Loucy (cell line): Measurements from ENCODE around the gene BRICD5.

Experiments used
- EZH2phosphoT487 ChIP-seq: fragments of 200-600 bp; IDR thresholded peaks from 2 replicates; pipeline ENCODE4 v1.6.1; 2018; ENCODE audit warnings: antibody characterized with exemption, mild to moderate bottlenecking, moderate library complexity, borderline replicate concordance
- TF ChIP-seq, protein P1 (sequence below): fragments of 200-600 bp; sonication (generic); conservative IDR thresholded peaks from 2 replicates; pipeline ENCODE4 v1.5.1; 2014; ENCODE audit warnings: mild to moderate bottlenecking, antibody characterized with exemption, low read length

DNA sequence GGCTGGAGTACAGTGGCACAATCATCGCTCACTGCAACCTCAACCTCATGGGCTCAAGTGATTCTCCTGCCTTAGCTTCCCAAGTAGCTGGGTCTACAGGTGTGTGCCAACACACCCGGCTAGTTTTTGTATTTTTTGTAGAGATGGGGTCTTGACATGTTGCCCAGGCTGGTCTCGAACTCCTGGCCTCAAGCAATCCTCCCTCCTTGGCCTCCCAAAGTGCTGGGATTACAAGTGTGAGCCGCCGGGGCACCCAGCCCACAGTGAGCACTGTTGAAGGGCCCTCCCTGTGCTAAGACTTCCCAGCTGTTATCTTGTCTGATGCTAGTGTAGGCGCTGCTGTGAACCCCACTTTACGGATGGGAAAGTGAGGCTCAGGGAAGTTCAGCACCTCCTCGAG lies 22.3 kb downstream of the BRICD5 start:
- TF ChIP-seq, protein P1, sequence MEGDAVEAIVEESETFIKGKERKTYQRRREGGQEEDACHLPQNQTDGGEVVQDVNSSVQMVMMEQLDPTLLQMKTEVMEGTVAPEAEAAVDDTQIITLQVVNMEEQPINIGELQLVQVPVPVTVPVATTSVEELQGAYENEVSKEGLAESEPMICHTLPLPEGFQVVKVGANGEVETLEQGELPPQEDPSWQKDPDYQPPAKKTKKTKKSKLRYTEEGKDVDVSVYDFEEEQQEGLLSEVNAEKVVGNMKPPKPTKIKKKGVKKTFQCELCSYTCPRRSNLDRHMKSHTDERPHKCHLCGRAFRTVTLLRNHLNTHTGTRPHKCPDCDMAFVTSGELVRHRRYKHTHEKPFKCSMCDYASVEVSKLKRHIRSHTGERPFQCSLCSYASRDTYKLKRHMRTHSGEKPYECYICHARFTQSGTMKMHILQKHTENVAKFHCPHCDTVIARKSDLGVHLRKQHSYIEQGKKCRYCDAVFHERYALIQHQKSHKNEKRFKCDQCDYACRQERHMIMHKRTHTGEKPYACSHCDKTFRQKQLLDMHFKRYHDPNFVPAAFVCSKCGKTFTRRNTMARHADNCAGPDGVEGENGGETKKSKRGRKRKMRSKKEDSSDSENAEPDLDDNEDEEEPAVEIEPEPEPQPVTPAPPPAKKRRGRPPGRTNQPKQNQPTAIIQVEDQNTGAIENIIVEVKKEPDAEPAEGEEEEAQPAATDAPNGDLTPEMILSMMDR, result no peak
- TF ChIP-seq EZH2phosphoT487, result no peak
